Neural cell (in vitro differentiated cells): Measurements from ENCODE around the gene RCC1.

Experiments
- CTCF ChIP-seq: fragments of 450-650 bp; IDR thresholded peaks from 2 replicates; pipeline ENCODE4 v1.5.1; 2014; ENCODE audit warnings: antibody characterized with exemption, mild to moderate bottlenecking, moderate library complexity; ENCODE audit not compliant: poor library complexity, severe bottlenecking
- MXI1 ChIP-seq: fragments of 450-650 bp; conservative IDR thresholded peaks from 2 replicates; pipeline ENCODE4 v1.6.1; 2014; ENCODE audit warnings: antibody characterized with exemption, mild to moderate bottlenecking; ENCODE audit not compliant: poor library complexity, severe bottlenecking
- RAD21 ChIP-seq: fragments of 450-650 bp; conservative IDR thresholded peaks from 2 replicates; pipeline ENCODE4 v1.6.1; 2014; ENCODE audit warnings: antibody characterized with exemption, mild to moderate bottlenecking, moderate library complexity

GRCh38 chr1:28480308-28480707 lies 25.5 kb upstream of the RCC1 start:
- TF ChIP-seq CTCF (no peak), RAD21 (no peak), MXI1 (no peak)
